Liver (tissue), 9 donors: Measurements from ENCODE around the gene CHD5. TPM values are rescaled to one million over a fixed set of nuclear protein-coding genes. Genes with fewer than 3 reads are reported as not detected.

Experiments
- DNase-seq: peaks from one replicate; pipeline ENCODE4 v3.0.0-alpha.2; 2017; ENCODE audit warnings: low spot score
- H3K27ac ChIP-seq, 2 donors: one replicate each; pipeline ENCODE4 v1.7.0; 2013; ENCODE audit warnings: inconsistent platforms in 2 of 2, low read length in 2 of 2, control low read depth in 1 of 2, low read depth in 1 of 2, mild to moderate bottlenecking in 1 of 2
- H3K27me3 ChIP-seq, 4 donors: one replicate each; pipeline versions ENCODE4 v1.6.1 to v1.7.0; 2013; ENCODE audit warnings: low read length in 3 of 4, inconsistent platforms in 1 of 4, mild to moderate bottlenecking in 1 of 4, moderate library complexity in 1 of 4; ENCODE audit not compliant: control insufficient read depth in 4 of 4, insufficient read depth in 4 of 4
- H3K36me3 ChIP-seq, 4 donors: one replicate each; pipeline versions ENCODE4 v1.6.1 to v1.7.0; 2013; ENCODE audit warnings: low read length in 3 of 4, mild to moderate bottlenecking in 3 of 4, low read depth in 1 of 4, moderate library complexity in 1 of 4; ENCODE audit not compliant: control insufficient read depth in 4 of 4, insufficient read depth in 3 of 4
- H3K4me1 ChIP-seq, 4 donors: one replicate each; pipeline versions ENCODE4 v1.6.1 to v1.7.0; 2013; ENCODE audit warnings: low read length in 3 of 4, mild to moderate bottlenecking in 3 of 4, moderate library complexity in 1 of 4; ENCODE audit not compliant: control insufficient read depth in 4 of 4, insufficient read depth in 4 of 4
- H3K4me3 ChIP-seq, 3 donors: one replicate each; pipeline versions ENCODE4 v1.6.1 to v1.7.0; 2013; ENCODE audit warnings: low read length in 3 of 3, control low read depth in 1 of 3, low read depth in 1 of 3, mild to moderate bottlenecking in 1 of 3
- H3K9ac ChIP-seq, 2 donors: one replicate each; pipeline ENCODE4 v1.7.0; 2013; ENCODE audit warnings: low read length in 2 of 2, mild to moderate bottlenecking in 2 of 2, moderate library complexity in 2 of 2, control low read depth in 1 of 2, low read depth in 1 of 2
- H3K9me3 ChIP-seq, 4 donors: one replicate each; pipeline versions ENCODE4 v1.6.1 to v1.7.0; 2013; ENCODE audit warnings: low read length in 3 of 4; ENCODE audit not compliant: control insufficient read depth in 4 of 4
- EGR1 ChIP-seq, 2 donors: IDR thresholded peaks; 2 replicates each; pipeline ENCODE4 v1.6.1; 2016 to 2018; ENCODE audit warnings: antibody characterized with exemption in 2 of 2, low read depth in 2 of 2
- HNF4G ChIP-seq: IDR thresholded peaks from 2 replicates; pipeline ENCODE4 v1.6.1; 2016; ENCODE audit warnings: antibody characterized with exemption
- JUND ChIP-seq, 2 donors: IDR thresholded peaks; 2 replicates each; pipeline ENCODE4 v1.6.1; 2016; ENCODE audit warnings: antibody characterized with exemption in 2 of 2
- NR2F2 ChIP-seq: IDR thresholded peaks from 2 replicates; pipeline ENCODE4 v1.6.1; 2016; ENCODE audit warnings: antibody characterized with exemption
- RAD21 ChIP-seq, 2 donors: IDR thresholded peaks; 2 replicates each; pipeline ENCODE4 v1.6.1; 2016; ENCODE audit warnings: antibody characterized with exemption in 2 of 2, mild to moderate bottlenecking in 2 of 2
- RXRA ChIP-seq, 2 donors: IDR thresholded peaks; 2 replicates each; pipeline ENCODE4 v1.6.1; 2017 to 2018; ENCODE audit warnings: antibody characterized with exemption in 2 of 2, mild to moderate bottlenecking in 1 of 2
- SP1 ChIP-seq: IDR thresholded peaks from 2 replicates; pipeline ENCODE4 v1.6.1; 2018; ENCODE audit warnings: antibody characterized with exemption, mild to moderate bottlenecking
- TAF1 ChIP-seq: conservative IDR thresholded peaks from 2 replicates; pipeline ENCODE4 v1.6.1; 2016; ENCODE audit warnings: antibody characterized with exemption, mild to moderate bottlenecking
- WGBS: extraction: QIAGEN DNeasy Blood & Tissue Kit; methylation state at CpG from one replicate; pipeline ENCODE4 v1.1.7; 2013; 5-methylcytosine and 5-hydroxymethylcytosine counted together
- polyA plus RNA-seq, 2 donors: library from polyadenylated mRNA; stranded (reverse) in 1 of 2; unstranded in 1 of 2; fragments of 200-250 nt in 1 of 2; fragments of >200 nt in 1 of 2; fragmentation: Nextera tagmentation in 1 of 2; extraction: Ambion mirVana in 1 of 2; gene quantifications; one replicate each; pipeline versions ENCODE4 v1.2.1 to v1.2.3, GENCODE V29; 2013 to 2015
- total RNA-seq, 2 donors: library from RNA; depleted of rRNA; stranded (reverse); fragments of >200 nt; gene quantifications; one replicate each; pipeline ENCODE4 v1.2.3, GENCODE V29; 2014
- TF ChIP-seq, protein P1 (sequence below): IDR thresholded peaks from 2 replicates; pipeline ENCODE4 v1.6.1; 2016; ENCODE audit warnings: antibody characterized with exemption
- TF ChIP-seq, protein P2 (sequence below): IDR thresholded peaks from 2 replicates; pipeline ENCODE4 v1.6.1; 2016; ENCODE audit warnings: antibody characterized with exemption
- TF ChIP-seq, protein P3 (sequence below): IDR thresholded peaks from 2 replicates; pipeline ENCODE4 v1.6.1; 2016; ENCODE audit warnings: antibody characterized with exemption, mild to moderate bottlenecking
- TF ChIP-seq, protein P4 (sequence below): IDR thresholded peaks from 2 replicates; pipeline ENCODE4 v1.6.1; 2016; ENCODE audit warnings: antibody characterized with exemption
- TF ChIP-seq, protein P5 (sequence below): fragments of 150-350 bp; IDR thresholded peaks from 2 replicates; pipeline ENCODE4 v1.5.1; 2017; ENCODE audit warnings: improper control_type of control experiment, low read depth, low read length; ENCODE audit not compliant: missing input control
- donor health status: healthy.
- donor health status: healthy.
- donor health status: healthy.
- donor health status: healthy.
- donor health status: healthy.

CHD5 gene
- total and polyA plus RNA-seq, 4 donors: under 0.01 to 0.08 TPM; not detected in 2

DNA sequence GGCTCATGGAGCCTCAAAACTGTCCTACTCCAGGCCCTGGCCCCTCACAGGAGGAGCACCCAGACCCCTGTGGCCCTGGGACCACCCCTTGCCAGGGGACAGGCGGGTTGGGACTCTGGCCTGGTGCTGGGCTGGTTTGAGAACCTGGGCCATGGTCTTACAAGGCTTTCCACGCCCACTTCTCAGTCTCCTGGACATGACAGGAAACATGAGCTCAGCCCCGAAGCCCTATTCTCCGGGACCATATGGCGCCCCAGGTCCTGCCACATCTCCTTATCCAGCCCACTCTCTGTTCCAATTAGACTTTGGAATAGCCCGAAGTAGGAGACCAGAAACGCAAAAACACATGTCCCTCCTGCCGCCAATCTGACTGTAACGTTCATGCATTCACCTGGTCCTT lies 86.5 kb downstream of the CHD5 start:
- H3K9ac ChIP-seq: no peak overlapping the region
- H3K4me1 ChIP-seq: no peaks in the 10 kb centered on the region
- H3K27me3 ChIP-seq: no peaks in the 10 kb centered on the region
- no peak for TF ChIP-seq EGR1 (IDR thresholded peaks at IDR 0.05; ENCODE audit: low read depth in 2 of 2)
- H3K4me3 ChIP-seq: no peak overlapping the region
- 85% methylated on average over 9 of the region's 9 CpGs for WGBS
- H3K9me3 ChIP-seq: no peaks in the 10 kb centered on the region
- no peaks in the 10 kb centered on the region for H3K36me3 ChIP-seq
- no peak for DNase-seq
- no peak overlapping the region for H3K27ac ChIP-seq

DNA sequence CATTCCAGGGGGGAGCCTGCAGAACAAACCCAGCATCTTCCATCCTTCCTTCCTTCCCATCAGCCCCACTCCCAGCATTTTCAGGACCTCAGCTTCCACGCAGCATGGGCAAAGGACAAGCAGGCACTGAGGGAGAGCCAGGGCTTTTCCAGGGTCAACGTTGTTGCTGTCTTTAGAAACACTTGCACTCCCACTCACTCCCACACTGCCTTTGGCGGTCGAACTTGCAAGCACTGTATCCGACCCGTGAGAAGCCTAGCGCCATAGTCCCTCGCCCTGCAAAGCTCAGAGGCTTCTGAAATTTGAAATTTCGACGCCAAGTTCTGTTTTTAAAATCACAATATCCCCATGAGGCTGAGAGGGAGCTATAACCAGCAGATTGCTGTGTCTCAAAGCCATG lies 87.0 kb downstream of the CHD5 start:
- no peaks in the 10 kb centered on the region for H3K27me3 ChIP-seq
- no peaks in the 10 kb centered on the region for H3K4me1 ChIP-seq
- no peak overlapping the region for H3K4me3 ChIP-seq
- WGBS: 73% methylated on average over 10 of the region's 10 CpGs
- no peaks in the 10 kb centered on the region for H3K9me3 ChIP-seq
- no peak overlapping the region for H3K9ac ChIP-seq
- H3K36me3 ChIP-seq: no peaks in the 10 kb centered on the region
- no peak overlapping the region for H3K27ac ChIP-seq
- TF ChIP-seq RXRA (IDR thresholded peaks at IDR 0.05): no peak
- TF ChIP-seq, protein P1, sequence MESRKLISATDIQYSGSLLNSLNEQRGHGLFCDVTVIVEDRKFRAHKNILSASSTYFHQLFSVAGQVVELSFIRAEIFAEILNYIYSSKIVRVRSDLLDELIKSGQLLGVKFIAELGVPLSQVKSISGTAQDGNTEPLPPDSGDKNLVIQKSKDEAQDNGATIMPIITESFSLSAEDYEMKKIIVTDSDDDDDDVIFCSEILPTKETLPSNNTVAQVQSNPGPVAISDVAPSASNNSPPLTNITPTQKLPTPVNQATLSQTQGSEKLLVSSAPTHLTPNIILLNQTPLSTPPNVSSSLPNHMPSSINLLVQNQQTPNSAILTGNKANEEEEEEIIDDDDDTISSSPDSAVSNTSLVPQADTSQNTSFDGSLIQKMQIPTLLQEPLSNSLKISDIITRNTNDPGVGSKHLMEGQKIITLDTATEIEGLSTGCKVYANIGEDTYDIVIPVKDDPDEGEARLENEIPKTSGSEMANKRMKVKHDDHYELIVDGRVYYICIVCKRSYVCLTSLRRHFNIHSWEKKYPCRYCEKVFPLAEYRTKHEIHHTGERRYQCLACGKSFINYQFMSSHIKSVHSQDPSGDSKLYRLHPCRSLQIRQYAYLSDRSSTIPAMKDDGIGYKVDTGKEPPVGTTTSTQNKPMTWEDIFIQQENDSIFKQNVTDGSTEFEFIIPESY: no peak
- TF ChIP-seq, protein P2, sequence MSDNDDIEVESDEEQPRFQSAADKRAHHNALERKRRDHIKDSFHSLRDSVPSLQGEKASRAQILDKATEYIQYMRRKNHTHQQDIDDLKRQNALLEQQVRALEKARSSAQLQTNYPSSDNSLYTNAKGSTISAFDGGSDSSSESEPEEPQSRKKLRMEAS: no peak
- no peak for TF ChIP-seq TAF1
- TF ChIP-seq, protein P3, sequence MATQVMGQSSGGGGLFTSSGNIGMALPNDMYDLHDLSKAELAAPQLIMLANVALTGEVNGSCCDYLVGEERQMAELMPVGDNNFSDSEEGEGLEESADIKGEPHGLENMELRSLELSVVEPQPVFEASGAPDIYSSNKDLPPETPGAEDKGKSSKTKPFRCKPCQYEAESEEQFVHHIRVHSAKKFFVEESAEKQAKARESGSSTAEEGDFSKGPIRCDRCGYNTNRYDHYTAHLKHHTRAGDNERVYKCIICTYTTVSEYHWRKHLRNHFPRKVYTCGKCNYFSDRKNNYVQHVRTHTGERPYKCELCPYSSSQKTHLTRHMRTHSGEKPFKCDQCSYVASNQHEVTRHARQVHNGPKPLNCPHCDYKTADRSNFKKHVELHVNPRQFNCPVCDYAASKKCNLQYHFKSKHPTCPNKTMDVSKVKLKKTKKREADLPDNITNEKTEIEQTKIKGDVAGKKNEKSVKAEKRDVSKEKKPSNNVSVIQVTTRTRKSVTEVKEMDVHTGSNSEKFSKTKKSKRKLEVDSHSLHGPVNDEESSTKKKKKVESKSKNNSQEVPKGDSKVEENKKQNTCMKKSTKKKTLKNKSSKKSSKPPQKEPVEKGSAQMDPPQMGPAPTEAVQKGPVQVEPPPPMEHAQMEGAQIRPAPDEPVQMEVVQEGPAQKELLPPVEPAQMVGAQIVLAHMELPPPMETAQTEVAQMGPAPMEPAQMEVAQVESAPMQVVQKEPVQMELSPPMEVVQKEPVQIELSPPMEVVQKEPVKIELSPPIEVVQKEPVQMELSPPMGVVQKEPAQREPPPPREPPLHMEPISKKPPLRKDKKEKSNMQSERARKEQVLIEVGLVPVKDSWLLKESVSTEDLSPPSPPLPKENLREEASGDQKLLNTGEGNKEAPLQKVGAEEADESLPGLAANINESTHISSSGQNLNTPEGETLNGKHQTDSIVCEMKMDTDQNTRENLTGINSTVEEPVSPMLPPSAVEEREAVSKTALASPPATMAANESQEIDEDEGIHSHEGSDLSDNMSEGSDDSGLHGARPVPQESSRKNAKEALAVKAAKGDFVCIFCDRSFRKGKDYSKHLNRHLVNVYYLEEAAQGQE: no peak
- TF ChIP-seq NR2F2: no peak
- no peak for DNase-seq

DNA sequence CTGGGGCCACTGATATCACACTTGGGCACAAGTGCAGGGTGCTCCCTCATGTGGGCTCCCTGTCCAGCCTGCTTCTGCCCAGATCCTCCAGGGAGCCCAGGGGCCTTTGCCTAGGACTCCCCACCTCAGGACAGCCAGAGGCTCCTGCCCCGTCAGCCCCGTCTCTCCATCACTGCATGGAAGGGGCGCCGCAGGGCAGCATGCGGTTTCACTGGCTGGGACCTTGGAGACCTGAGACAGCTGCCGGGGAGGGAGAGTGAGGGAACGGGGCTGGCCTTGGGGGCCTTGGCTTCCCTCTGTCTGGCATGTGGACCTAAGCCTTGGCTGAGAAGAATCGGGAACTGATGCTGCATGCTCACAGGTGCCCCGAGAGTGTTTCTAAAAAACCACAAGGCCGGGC lies 87.9 kb downstream of the CHD5 start:
- H3K36me3 ChIP-seq: no peaks in the 10 kb centered on the region
- no peak overlapping the region for H3K27ac ChIP-seq
- no peaks in the 10 kb centered on the region for H3K27me3 ChIP-seq
- H3K9ac ChIP-seq: no peak overlapping the region
- no peaks in the 10 kb centered on the region for H3K9me3 ChIP-seq
- H3K4me1 ChIP-seq: no peaks in the 10 kb centered on the region
- no peak overlapping the region for H3K4me3 ChIP-seq
- DNase-seq: no peak
- TF ChIP-seq, protein P1: no peak
- no peak for TF ChIP-seq RAD21 (IDR thresholded peaks at IDR 0.05)
- TF ChIP-seq, protein P4, sequence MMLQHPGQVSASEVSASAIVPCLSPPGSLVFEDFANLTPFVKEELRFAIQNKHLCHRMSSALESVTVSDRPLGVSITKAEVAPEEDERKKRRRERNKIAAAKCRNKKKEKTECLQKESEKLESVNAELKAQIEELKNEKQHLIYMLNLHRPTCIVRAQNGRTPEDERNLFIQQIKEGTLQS: no peak
- no peak for TF ChIP-seq SP1
- no peak for TF ChIP-seq HNF4G
- TF ChIP-seq, protein P5, sequence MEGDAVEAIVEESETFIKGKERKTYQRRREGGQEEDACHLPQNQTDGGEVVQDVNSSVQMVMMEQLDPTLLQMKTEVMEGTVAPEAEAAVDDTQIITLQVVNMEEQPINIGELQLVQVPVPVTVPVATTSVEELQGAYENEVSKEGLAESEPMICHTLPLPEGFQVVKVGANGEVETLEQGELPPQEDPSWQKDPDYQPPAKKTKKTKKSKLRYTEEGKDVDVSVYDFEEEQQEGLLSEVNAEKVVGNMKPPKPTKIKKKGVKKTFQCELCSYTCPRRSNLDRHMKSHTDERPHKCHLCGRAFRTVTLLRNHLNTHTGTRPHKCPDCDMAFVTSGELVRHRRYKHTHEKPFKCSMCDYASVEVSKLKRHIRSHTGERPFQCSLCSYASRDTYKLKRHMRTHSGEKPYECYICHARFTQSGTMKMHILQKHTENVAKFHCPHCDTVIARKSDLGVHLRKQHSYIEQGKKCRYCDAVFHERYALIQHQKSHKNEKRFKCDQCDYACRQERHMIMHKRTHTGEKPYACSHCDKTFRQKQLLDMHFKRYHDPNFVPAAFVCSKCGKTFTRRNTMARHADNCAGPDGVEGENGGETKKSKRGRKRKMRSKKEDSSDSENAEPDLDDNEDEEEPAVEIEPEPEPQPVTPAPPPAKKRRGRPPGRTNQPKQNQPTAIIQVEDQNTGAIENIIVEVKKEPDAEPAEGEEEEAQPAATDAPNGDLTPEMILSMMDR: no peak
- no peak for TF ChIP-seq TAF1
- no peak for TF ChIP-seq RXRA (IDR thresholded peaks at IDR 0.05)
- TF ChIP-seq, protein P2: no peak
- no peak for TF ChIP-seq JUND (IDR thresholded peaks at IDR 0.05)
- WGBS: 80% methylated on average over 10 of the region's 10 CpGs
